HEK293 (cell line): ENCODE data around the gene CAPN8.

ENCODE experiments used
- ZFHX2 ChIP-seq: fragments of 450-650 bp; formaldehyde crosslinking; conservative IDR thresholded peaks from 2 replicates; pipeline ENCODE4 v1.5.1; 2016; ENCODE audit warnings: missing biosample characterization, missing genetic modification characterization
- ZNF221 ChIP-seq: fragments of 450-650 bp; formaldehyde crosslinking; IDR thresholded peaks from 2 replicates; pipeline ENCODE4 v1.5.1; 2017; ENCODE audit warnings: missing biosample characterization, missing genetic modification characterization, borderline replicate concordance
- ZNF248 ChIP-seq: fragments of 450-650 bp; formaldehyde crosslinking; IDR thresholded peaks from 2 replicates; pipeline ENCODE4 v1.5.1; 2017; ENCODE audit warnings: missing biosample characterization, missing genetic modification characterization
- ZNF366 ChIP-seq: fragments of 450-650 bp; formaldehyde crosslinking; conservative IDR thresholded peaks from 2 replicates; pipeline ENCODE4 v1.5.1; 2016; ENCODE audit warnings: missing biosample characterization, missing genetic modification characterization
- ZNF473 ChIP-seq: fragments of 450-650 bp; formaldehyde crosslinking; IDR thresholded peaks from 2 replicates; pipeline ENCODE4 v1.5.1; 2017; ENCODE audit warnings: missing biosample characterization, missing genetic modification characterization
- ZNF610 ChIP-seq: fragments of 450-650 bp; formaldehyde crosslinking; IDR thresholded peaks from 2 replicates; pipeline ENCODE4 v1.5.1; 2016; ENCODE audit warnings: missing biosample characterization, missing genetic modification characterization, borderline replicate concordance
- TF ChIP-seq, protein P1 (sequence below): fragments of 450-650 bp; formaldehyde crosslinking; IDR thresholded peaks from 2 replicates; pipeline ENCODE4 v1.5.1; 2016; ENCODE audit warnings: missing biosample characterization, missing genetic modification characterization, borderline replicate concordance
- TF ChIP-seq, protein P2 (sequence below): fragments of 450-650 bp; formaldehyde crosslinking; IDR thresholded peaks from 2 replicates; pipeline ENCODE4 v1.5.1; 2016; ENCODE audit warnings: missing biosample characterization, missing genetic modification characterization
- TF ChIP-seq, protein P3 (sequence below): fragments of 450-650 bp; formaldehyde crosslinking; IDR thresholded peaks from 2 replicates; pipeline ENCODE4 v1.5.1; 2016; ENCODE audit warnings: missing biosample characterization, missing genetic modification characterization
- TF ChIP-seq, protein P4 (sequence below): fragments of 450-650 bp; formaldehyde crosslinking; IDR thresholded peaks from 2 replicates; pipeline ENCODE4 v1.5.1; 2016; ENCODE audit warnings: missing biosample characterization, missing genetic modification characterization
- TF ChIP-seq, protein P5 (sequence below): fragments of 450-650 bp; formaldehyde crosslinking; IDR thresholded peaks from 2 replicates; pipeline ENCODE4 v1.5.1; 2017; ENCODE audit warnings: missing biosample characterization, missing genetic modification characterization
- TF ChIP-seq, protein P6 (sequence below): fragments of 450-650 bp; formaldehyde crosslinking; IDR thresholded peaks from 2 replicates; pipeline ENCODE4 v1.5.1; 2017; ENCODE audit warnings: missing biosample characterization, missing genetic modification characterization

The CAPN8 gene

DNA sequence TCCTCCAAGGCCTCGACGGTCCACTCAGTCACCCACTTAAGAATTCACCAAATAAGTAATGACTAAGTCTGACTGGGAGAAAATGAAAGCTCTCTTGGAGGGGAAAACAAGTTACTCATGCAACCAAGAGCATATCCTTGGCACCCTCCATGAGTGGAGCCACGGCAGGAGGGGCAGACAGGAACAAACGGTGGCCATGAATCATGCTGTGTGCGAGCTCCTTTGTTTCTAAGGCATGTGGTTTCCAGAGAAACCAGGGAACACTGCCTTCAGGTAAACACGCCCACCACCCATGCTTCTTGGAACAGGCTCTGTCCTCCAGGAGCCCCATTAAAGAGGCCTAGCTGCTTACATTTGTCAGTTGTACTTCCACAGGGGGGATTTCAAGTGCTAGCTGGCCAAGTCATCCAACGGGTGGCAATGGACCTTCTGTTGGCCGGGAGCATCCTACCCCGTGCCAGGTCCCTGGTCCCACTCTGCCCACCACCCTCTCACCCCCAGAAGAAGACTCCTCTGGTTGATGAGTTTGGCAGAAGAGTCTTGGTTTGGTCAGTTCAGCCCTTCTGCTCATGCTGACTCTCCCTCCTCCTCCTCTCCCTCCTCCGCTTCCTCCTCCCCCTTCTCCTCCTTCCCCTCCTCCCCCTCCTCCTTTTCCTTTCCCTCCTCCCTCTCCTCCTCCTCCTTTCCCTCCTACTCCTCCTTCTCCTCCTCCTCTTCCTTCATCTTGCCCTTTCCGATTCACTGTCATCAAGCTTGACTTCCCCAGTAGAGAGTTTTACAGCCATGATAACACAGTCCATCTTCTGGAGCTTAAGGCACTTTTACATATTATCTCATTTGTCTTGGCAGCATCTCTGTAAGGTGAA, 164.7 kb downstream of the CAPN8 start (continued):
- TF ChIP-seq, protein P1, sequence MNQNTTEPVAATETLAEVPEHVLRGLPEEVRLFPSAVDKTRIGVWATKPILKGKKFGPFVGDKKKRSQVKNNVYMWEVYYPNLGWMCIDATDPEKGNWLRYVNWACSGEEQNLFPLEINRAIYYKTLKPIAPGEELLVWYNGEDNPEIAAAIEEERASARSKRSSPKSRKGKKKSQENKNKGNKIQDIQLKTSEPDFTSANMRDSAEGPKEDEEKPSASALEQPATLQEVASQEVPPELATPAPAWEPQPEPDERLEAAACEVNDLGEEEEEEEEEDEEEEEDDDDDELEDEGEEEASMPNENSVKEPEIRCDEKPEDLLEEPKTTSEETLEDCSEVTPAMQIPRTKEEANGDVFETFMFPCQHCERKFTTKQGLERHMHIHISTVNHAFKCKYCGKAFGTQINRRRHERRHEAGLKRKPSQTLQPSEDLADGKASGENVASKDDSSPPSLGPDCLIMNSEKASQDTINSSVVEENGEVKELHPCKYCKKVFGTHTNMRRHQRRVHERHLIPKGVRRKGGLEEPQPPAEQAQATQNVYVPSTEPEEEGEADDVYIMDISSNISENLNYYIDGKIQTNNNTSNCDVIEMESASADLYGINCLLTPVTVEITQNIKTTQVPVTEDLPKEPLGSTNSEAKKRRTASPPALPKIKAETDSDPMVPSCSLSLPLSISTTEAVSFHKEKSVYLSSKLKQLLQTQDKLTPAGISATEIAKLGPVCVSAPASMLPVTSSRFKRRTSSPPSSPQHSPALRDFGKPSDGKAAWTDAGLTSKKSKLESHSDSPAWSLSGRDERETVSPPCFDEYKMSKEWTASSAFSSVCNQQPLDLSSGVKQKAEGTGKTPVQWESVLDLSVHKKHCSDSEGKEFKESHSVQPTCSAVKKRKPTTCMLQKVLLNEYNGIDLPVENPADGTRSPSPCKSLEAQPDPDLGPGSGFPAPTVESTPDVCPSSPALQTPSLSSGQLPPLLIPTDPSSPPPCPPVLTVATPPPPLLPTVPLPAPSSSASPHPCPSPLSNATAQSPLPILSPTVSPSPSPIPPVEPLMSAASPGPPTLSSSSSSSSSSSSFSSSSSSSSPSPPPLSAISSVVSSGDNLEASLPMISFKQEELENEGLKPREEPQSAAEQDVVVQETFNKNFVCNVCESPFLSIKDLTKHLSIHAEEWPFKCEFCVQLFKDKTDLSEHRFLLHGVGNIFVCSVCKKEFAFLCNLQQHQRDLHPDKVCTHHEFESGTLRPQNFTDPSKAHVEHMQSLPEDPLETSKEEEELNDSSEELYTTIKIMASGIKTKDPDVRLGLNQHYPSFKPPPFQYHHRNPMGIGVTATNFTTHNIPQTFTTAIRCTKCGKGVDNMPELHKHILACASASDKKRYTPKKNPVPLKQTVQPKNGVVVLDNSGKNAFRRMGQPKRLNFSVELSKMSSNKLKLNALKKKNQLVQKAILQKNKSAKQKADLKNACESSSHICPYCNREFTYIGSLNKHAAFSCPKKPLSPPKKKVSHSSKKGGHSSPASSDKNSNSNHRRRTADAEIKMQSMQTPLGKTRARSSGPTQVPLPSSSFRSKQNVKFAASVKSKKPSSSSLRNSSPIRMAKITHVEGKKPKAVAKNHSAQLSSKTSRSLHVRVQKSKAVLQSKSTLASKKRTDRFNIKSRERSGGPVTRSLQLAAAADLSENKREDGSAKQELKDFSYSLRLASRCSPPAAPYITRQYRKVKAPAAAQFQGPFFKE (tag by site-specific recombination), result no peak
- TF ChIP-seq, protein P2, sequence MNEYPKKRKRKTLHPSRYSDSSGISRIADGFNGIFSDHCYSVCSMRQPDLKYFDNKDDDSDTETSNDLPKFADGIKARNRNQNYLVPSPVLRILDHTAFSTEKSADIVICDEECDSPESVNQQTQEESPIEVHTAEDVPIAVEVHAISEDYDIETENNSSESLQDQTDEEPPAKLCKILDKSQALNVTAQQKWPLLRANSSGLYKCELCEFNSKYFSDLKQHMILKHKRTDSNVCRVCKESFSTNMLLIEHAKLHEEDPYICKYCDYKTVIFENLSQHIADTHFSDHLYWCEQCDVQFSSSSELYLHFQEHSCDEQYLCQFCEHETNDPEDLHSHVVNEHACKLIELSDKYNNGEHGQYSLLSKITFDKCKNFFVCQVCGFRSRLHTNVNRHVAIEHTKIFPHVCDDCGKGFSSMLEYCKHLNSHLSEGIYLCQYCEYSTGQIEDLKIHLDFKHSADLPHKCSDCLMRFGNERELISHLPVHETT (tag by site-specific recombination), result no peak
- TF ChIP-seq, protein P3, sequence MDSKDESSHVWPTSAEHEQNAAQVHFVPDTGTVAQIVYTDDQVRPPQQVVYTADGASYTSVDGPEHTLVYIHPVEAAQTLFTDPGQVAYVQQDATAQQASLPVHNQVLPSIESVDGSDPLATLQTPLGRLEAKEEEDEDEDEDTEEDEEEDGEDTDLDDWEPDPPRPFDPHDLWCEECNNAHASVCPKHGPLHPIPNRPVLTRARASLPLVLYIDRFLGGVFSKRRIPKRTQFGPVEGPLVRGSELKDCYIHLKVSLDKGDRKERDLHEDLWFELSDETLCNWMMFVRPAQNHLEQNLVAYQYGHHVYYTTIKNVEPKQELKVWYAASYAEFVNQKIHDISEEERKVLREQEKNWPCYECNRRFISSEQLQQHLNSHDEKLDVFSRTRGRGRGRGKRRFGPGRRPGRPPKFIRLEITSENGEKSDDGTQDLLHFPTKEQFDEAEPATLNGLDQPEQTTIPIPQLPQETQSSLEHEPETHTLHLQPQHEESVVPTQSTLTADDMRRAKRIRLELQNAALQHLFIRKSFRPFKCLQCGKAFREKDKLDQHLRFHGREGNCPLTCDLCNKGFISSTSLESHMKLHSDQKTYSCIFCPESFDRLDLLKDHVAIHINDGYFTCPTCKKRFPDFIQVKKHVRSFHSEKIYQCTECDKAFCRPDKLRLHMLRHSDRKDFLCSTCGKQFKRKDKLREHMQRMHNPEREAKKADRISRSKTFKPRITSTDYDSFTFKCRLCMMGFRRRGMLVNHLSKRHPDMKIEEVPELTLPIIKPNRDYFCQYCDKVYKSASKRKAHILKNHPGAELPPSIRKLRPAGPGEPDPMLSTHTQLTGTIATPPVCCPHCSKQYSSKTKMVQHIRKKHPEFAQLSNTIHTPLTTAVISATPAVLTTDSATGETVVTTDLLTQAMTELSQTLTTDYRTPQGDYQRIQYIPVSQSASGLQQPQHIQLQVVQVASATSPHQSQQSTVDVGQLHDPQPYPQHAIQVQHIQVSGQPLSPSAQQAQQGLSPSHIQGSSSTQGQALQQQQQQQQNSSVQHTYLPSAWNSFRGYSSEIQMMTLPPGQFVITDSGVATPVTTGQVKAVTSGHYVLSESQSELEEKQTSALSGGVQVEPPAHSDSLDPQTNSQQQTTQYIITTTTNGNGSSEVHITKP (tag by site-specific recombination), result peak; percentile 59; the same call in 1 of the 2 replicates
- TF ChIP-seq ZNF473 (tag by site-specific recombination), result 0 out of 2 replicates have a peak, but pooled peaks have one; percentile 43
- TF ChIP-seq ZNF248 (tag by site-specific recombination), result no peak
- TF ChIP-seq ZFHX2 (tag by site-specific recombination), result peak; percentile 99
- TF ChIP-seq ZNF366, result 0 out of 2 replicates have a peak, but pooled peaks have one; percentile 23
- TF ChIP-seq, protein P4, sequence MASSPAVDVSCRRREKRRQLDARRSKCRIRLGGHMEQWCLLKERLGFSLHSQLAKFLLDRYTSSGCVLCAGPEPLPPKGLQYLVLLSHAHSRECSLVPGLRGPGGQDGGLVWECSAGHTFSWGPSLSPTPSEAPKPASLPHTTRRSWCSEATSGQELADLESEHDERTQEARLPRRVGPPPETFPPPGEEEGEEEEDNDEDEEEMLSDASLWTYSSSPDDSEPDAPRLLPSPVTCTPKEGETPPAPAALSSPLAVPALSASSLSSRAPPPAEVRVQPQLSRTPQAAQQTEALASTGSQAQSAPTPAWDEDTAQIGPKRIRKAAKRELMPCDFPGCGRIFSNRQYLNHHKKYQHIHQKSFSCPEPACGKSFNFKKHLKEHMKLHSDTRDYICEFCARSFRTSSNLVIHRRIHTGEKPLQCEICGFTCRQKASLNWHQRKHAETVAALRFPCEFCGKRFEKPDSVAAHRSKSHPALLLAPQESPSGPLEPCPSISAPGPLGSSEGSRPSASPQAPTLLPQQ (tag by site-specific recombination), result 0 out of 2 replicates have a peak, but pooled peaks have one; percentile 15
- TF ChIP-seq, protein P5, sequence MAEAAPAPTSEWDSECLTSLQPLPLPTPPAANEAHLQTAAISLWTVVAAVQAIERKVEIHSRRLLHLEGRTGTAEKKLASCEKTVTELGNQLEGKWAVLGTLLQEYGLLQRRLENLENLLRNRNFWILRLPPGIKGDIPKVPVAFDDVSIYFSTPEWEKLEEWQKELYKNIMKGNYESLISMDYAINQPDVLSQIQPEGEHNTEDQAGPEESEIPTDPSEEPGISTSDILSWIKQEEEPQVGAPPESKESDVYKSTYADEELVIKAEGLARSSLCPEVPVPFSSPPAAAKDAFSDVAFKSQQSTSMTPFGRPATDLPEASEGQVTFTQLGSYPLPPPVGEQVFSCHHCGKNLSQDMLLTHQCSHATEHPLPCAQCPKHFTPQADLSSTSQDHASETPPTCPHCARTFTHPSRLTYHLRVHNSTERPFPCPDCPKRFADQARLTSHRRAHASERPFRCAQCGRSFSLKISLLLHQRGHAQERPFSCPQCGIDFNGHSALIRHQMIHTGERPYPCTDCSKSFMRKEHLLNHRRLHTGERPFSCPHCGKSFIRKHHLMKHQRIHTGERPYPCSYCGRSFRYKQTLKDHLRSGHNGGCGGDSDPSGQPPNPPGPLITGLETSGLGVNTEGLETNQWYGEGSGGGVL, result peak; percentile 60
- TF ChIP-seq, protein P6, sequence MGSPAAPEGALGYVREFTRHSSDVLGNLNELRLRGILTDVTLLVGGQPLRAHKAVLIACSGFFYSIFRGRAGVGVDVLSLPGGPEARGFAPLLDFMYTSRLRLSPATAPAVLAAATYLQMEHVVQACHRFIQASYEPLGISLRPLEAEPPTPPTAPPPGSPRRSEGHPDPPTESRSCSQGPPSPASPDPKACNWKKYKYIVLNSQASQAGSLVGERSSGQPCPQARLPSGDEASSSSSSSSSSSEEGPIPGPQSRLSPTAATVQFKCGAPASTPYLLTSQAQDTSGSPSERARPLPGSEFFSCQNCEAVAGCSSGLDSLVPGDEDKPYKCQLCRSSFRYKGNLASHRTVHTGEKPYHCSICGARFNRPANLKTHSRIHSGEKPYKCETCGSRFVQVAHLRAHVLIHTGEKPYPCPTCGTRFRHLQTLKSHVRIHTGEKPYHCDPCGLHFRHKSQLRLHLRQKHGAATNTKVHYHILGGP, result no peak
- no peak for TF ChIP-seq ZNF221 (tag by site-specific recombination)
- no peak for TF ChIP-seq ZNF610 (tag by site-specific recombination)
